ENCODE measurements around the gene FGF22. TPM values are rescaled to one million over a fixed set of nuclear protein-coding genes. Genes with fewer than 3 reads are reported as not detected.
"Not testable (repeated sequence)": the region's sequence is repeated elsewhere in the genome, so short reads cannot be mapped to it uniquely, and the experiment has no call there.

The FGF22 gene
- total RNA-seq, 2 experiments from 2014 or later: 0.48 TPM; not detected in 1

GRCh38 chr19:628168-628567 lies 11.5 kb upstream of the FGF22 start:
- H3K36me3 ChIP-seq (ENCODE audit: insufficient read depth, low read length): peaks cover 77% of the 10 kb centered on the region
- CTCF ChIA-PET (ENCODE audit: unreplicated experiment): no interaction called here
- no peak for DNase-seq (ENCODE audit: low spot score)
- BruUV-seq (replicated peaks): no TSS peak
- H3K9me2 ChIP-seq (ENCODE audit: insufficient read depth, low read length): no peaks in the 10 kb centered on the region
- H3K4me3 ChIP-seq (ENCODE audit: low read depth, low read length, poor library complexity, severe bottlenecking): no peak overlapping the region
- intact Hi-C loops (cut with micrococcal nuclease; ENCODE audit: unreplicated experiment): no loop called here
- H3K9me3 ChIP-seq (ENCODE audit: low read length): no peaks in the 10 kb centered on the region
- no peaks in the 10 kb centered on the region for H4K20me1 ChIP-seq (ENCODE audit: insufficient read depth, low read length)
- TF ChIP-seq, protein P1, sequence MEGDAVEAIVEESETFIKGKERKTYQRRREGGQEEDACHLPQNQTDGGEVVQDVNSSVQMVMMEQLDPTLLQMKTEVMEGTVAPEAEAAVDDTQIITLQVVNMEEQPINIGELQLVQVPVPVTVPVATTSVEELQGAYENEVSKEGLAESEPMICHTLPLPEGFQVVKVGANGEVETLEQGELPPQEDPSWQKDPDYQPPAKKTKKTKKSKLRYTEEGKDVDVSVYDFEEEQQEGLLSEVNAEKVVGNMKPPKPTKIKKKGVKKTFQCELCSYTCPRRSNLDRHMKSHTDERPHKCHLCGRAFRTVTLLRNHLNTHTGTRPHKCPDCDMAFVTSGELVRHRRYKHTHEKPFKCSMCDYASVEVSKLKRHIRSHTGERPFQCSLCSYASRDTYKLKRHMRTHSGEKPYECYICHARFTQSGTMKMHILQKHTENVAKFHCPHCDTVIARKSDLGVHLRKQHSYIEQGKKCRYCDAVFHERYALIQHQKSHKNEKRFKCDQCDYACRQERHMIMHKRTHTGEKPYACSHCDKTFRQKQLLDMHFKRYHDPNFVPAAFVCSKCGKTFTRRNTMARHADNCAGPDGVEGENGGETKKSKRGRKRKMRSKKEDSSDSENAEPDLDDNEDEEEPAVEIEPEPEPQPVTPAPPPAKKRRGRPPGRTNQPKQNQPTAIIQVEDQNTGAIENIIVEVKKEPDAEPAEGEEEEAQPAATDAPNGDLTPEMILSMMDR (conservative IDR thresholded peaks at IDR 0.05; ENCODE audit: low read length): peak; percentile 64
- no peak for TF ChIP-seq EZH2phosphoT487 (IDR thresholded peaks at IDR 0.05; ENCODE audit: borderline replicate concordance, low read depth, low read length)
- no peak overlapping the region for H3K27ac ChIP-seq (ENCODE audit: low read depth, low read length, poor library complexity, severe bottlenecking)
- peaks cover 9% of the 10 kb centered on the region for H3K4me1 ChIP-seq (ENCODE audit: insufficient read depth, low read length, poor library complexity, severe bottlenecking)
- H3K79me2 ChIP-seq (ENCODE audit: insufficient read depth, low read depth, low read length): peaks cover 32% of the 10 kb centered on the region; the same call in 1 of the 2 replicates
- POLR2A ChIA-PET: interaction anchor here (0.7 kb wide), 1 partner anchor 75 kb away, joined by 5 read pairs; no protein-coding TSS in a partner anchor
- H3K4me2 ChIP-seq (ENCODE audit: low read length): no peak overlapping the region
- H2AFZ ChIP-seq (ENCODE audit: low read length): no peak overlapping the region

GRCh38 chr19:629515-629914 lies 10.2 kb upstream of the FGF22 start:
- H3K4me2 ChIP-seq (ENCODE audit: low read length); H3K4me3 ChIP-seq (ENCODE audit: low read depth, low read length, poor library complexity, severe bottlenecking); DNase-seq (ENCODE audit: low spot score); H3K27ac ChIP-seq (ENCODE audit: low read depth, low read length, poor library complexity, severe bottlenecking); intact Hi-C loops (cut with micrococcal nuclease; ENCODE audit: unreplicated experiment); H2AFZ ChIP-seq (ENCODE audit: low read length); H3K4me1 ChIP-seq (ENCODE audit: insufficient read depth, low read length, poor library complexity, severe bottlenecking); H3K9me2 ChIP-seq (ENCODE audit: insufficient read depth, low read length); CTCF ChIA-PET (ENCODE audit: unreplicated experiment); H3K9me3 ChIP-seq (ENCODE audit: low read length); BruUV-seq (replicated peaks); POLR2A ChIA-PET; H4K20me1 ChIP-seq (ENCODE audit: insufficient read depth, low read length): not testable (repeated sequence)
- peaks cover 32% of the 10 kb centered on the region; the same call in 1 of the 2 replicates for H3K79me2 ChIP-seq (ENCODE audit: insufficient read depth, low read depth, low read length)
- H3K36me3 ChIP-seq (ENCODE audit: insufficient read depth, low read length): peaks cover 64% of the 10 kb centered on the region

DNA sequence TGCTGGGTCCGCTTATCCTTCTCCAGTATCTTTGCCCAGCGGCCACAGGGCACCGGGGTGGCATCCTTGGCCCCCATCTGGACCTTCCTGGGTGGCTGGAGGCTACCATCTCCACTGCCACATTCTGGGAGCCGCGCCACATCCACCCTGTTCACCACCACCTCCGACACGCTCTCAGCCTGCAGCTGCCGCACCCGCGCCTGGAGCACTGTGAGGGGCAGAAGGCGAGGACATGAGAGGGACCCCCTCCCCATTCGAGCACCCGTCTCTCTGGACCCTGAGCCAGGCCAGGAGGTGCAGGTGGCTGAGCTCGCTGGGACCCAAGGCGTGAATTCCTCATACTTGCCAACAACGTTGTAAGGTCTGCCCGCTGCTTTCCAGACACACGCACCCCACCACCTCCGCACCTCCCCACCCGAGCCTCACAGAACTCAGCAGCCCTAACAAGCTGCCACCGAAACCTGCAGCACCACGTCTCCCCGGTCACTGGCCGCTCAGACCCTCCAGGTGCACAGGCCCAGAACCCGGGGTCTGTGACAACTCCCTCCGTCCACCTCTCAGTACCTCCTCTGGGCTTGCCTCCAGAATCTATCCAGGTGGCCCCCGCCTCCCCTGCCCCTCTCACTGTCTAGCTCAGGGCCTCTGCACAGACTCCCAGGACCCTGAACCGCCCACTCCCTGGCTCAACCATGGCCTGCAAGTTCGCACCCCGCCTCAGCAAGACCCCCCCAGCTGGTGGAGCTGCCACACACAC lies 9.5 kb upstream of the FGF22 start:
- POLR2A ChIA-PET: interaction anchor here (0.6 kb wide), 1 partner anchor 24 kb away, joined by 7 read pairs; no protein-coding TSS in a partner anchor
- intact Hi-C loops (cut with micrococcal nuclease; ENCODE audit: unreplicated experiment): no loop called here
- Histone ChIP-seq H3K4me3 (ENCODE audit: low read depth, low read length, poor library complexity, severe bottlenecking) (no peak overlapping the region), H3K9me3 (ENCODE audit: low read length) (no peaks in the 10 kb centered on the region), H3K4me2 (ENCODE audit: low read length) (no peak overlapping the region), H4K20me1 (ENCODE audit: insufficient read depth, low read length) (no peaks in the 10 kb centered on the region), H3K9me2 (ENCODE audit: insufficient read depth, low read length) (no peaks in the 10 kb centered on the region), H3K4me1 (ENCODE audit: insufficient read depth, low read length, poor library complexity, severe bottlenecking) (peaks cover 9% of the 10 kb centered on the region), H3K79me2 (ENCODE audit: insufficient read depth, low read depth, low read length) (peaks cover 32% of the 10 kb centered on the region; the same call in 1 of the 2 replicates), H3K27ac (ENCODE audit: low read depth, low read length, poor library complexity, severe bottlenecking) (no peak overlapping the region), H2AFZ (ENCODE audit: low read length) (no peak overlapping the region), H3K36me3 (ENCODE audit: insufficient read depth, low read length) (peaks cover 58% of the 10 kb centered on the region)
- CTCF ChIA-PET (ENCODE audit: unreplicated experiment): interaction anchor here (0.6 kb wide), 1 partner anchor 249 kb away, joined by 3 read pairs; no protein-coding TSS in a partner anchor
- no TSS peak for BruUV-seq (replicated peaks)
- DNase-seq (ENCODE audit: low spot score): no peak
- TF ChIP-seq EZH2phosphoT487 (IDR thresholded peaks at IDR 0.05; ENCODE audit: borderline replicate concordance, low read depth, low read length): no peak
- TF ChIP-seq, protein P1 (conservative IDR thresholded peaks at IDR 0.05; ENCODE audit: low read length): no peak

Data from OCI-LY7 (cell line).